ENCODE measurements around the gene CPPED1.

Gene CPPED1

DNA sequence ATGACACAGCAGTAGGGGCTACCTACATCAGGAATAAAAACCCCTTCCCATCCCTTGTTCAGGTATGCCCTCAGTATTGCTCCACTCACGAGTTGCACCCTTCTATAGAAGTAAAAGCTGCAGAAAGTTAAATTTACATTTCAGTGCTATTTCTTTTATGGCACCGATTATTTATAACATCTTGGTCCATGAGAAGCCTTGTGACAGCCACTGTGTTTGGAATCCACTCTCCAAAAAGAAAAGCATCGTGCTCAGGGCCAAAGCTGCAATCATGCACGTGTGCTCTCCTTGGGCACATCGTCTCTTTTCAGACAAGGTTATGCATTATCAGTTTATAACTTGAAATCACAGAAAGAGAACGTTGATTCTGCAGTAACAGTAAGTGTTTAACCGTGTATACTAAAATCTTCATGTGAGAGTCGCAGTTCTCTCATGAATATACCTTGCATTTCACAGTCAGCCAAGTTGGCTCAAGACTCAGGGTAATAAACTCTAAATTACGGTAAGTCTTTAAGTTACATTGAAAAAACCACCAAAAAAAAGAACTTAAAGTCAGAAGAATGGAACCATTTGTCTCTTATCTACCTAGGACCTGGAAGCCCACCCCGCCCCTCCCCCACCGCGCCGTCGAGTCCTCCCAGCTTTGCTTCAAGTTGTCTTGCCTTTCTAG is 189.6 kb downstream of the CPPED1 start:
- H3K4me3 ChIP-seq (ENCODE audit: low read depth, low read length), result no peak overlapping the region
- TF ChIP-seq, protein P1, sequence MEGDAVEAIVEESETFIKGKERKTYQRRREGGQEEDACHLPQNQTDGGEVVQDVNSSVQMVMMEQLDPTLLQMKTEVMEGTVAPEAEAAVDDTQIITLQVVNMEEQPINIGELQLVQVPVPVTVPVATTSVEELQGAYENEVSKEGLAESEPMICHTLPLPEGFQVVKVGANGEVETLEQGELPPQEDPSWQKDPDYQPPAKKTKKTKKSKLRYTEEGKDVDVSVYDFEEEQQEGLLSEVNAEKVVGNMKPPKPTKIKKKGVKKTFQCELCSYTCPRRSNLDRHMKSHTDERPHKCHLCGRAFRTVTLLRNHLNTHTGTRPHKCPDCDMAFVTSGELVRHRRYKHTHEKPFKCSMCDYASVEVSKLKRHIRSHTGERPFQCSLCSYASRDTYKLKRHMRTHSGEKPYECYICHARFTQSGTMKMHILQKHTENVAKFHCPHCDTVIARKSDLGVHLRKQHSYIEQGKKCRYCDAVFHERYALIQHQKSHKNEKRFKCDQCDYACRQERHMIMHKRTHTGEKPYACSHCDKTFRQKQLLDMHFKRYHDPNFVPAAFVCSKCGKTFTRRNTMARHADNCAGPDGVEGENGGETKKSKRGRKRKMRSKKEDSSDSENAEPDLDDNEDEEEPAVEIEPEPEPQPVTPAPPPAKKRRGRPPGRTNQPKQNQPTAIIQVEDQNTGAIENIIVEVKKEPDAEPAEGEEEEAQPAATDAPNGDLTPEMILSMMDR (IDR thresholded peaks at IDR 0.05; ENCODE audit: control insufficient read depth, extremely low read depth, insufficient read depth), result no peak
- no peak for DNase-seq (ENCODE audit: low read depth)

DNA sequence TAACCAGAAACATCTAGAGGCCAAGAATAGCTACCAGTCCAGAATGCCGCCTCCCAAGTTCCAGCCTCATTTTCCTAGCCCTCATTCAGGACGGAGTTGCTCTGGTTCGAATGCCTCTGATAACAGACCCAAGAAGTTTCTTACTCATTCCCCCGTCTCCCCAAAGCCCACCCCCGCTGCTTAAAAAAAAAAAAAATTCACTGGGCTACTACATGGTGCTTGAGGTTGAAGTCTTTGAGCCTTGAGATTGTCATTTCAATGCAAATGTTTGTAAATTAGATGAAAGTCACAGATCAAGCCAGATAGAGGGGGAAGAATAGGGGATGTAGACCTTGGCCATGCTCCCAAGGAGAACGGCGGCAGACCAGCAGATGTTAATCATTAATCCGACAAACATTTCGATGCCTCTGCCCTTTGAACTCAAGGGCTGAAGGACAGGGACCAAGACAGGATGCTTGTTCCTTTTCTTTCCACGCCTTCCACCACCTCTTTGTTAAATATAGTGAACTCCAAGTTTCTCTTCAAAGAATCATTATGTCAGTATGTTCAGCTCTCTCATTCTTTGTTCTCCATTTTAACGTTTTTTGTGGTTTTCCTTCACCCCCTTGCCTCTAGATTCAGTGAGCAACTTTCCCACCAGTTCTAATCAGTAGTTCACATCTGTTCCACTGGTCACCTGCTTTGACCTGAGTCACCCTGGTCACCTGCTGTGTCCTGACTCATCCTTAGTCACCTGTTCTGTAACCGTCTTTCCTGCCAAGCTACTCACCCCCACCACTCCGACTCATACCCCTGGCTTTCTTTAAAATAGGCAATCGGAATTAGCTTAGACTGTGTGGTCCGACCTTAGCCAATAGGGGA is 190.3 kb downstream of the CPPED1 start:
- DNase-seq (ENCODE audit: low read depth), result peak; percentile 35
- no peak overlapping the region for H3K4me3 ChIP-seq (ENCODE audit: low read depth, low read length)
- TF ChIP-seq, protein P1 (IDR thresholded peaks at IDR 0.05; ENCODE audit: control insufficient read depth, extremely low read depth, insufficient read depth), result no peak

DNA sequence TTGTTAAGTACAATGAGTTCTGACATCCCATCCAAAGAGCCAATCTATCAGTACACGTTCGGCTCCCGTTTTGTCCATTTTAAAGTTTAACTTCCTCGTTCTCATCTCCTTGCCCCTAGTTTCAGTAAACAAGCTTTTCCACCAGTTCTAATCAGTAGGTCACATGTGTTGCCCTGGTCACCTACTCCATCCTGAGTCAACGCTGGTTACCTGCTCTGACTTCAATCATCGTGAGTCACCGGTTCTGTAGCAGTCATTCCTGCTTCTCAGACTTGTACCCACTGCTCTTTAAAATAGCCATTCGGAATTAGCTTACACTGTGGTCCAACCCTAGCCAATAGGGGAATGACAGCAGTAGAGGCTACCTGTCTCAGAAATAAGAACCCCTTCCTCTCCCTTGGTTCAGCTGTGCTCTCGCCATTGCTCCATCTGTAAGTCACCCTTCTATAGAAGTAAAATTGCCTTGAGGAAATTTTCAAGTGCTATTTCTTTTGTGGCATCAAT is 191.0 kb downstream of the CPPED1 start:
- no peak overlapping the region for H3K4me3 ChIP-seq (ENCODE audit: low read depth, low read length)
- no peak for DNase-seq (ENCODE audit: low read depth)
- TF ChIP-seq, protein P1 (IDR thresholded peaks at IDR 0.05; ENCODE audit: control insufficient read depth, extremely low read depth, insufficient read depth), result no peak

DNA sequence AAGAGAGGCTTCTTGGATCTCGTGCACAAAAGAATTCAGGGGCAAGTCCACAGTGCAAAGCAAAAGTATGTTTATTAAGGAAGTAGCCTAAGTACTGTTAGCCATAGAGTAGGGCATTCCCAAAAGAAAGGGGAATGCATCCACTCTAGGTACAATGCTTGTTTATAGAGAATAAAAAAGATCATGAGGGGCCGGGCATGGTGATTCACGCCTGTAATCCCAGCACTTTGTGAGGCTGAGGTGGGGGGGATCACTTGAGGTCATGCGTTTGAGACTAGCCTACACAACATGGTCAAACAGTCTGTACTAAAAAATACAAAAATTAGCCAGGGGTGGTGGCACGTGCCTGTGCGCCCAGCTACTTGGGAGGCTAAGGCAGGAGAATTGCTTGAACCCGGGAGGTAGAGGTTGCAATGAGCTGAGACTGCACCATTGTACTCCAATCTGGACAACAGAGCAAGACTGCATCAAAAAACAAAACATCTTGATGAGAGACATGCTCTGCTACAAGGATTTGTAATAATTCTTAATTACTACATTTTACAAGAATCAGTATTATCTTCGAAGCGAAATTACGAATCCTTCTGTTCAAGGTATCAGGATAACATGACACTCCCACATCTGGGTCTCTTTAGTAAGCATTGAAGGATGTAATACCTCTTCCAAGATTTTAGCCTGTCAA is 191.6 kb downstream of the CPPED1 start:
- DNase-seq (ENCODE audit: low read depth), result no peak
- TF ChIP-seq, protein P1 (IDR thresholded peaks at IDR 0.05; ENCODE audit: control insufficient read depth, extremely low read depth, insufficient read depth), result no peak
- no peak overlapping the region for H3K4me3 ChIP-seq (ENCODE audit: low read depth, low read length)

DNA sequence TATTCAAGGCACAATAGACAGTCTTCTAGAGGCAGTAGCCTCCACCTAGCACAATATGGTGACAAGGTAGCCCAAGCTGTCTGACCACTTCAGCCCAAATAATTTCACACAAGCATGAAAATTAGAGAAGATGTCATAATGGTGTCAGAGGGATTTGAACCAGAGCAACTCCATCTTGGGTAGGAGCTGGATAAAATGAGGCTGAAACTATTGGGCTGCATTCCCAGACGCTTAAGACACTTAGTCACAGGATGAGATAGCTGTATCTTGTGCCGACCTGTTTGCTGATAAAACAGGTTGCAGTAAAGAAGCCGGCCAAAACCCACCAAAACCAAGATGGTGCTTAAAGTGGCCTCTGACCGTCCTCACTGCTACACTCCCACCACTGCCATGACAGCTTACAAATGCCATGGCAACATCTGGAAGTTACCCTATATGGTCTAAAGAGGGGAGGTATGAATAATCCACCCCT is 192.6 kb downstream of the CPPED1 start:
- TF ChIP-seq, protein P1 (IDR thresholded peaks at IDR 0.05; ENCODE audit: control insufficient read depth, extremely low read depth, insufficient read depth), result no peak
- H3K4me3 ChIP-seq (ENCODE audit: low read depth, low read length), result no peak overlapping the region
- no peak for DNase-seq (ENCODE audit: low read depth)

DNA sequence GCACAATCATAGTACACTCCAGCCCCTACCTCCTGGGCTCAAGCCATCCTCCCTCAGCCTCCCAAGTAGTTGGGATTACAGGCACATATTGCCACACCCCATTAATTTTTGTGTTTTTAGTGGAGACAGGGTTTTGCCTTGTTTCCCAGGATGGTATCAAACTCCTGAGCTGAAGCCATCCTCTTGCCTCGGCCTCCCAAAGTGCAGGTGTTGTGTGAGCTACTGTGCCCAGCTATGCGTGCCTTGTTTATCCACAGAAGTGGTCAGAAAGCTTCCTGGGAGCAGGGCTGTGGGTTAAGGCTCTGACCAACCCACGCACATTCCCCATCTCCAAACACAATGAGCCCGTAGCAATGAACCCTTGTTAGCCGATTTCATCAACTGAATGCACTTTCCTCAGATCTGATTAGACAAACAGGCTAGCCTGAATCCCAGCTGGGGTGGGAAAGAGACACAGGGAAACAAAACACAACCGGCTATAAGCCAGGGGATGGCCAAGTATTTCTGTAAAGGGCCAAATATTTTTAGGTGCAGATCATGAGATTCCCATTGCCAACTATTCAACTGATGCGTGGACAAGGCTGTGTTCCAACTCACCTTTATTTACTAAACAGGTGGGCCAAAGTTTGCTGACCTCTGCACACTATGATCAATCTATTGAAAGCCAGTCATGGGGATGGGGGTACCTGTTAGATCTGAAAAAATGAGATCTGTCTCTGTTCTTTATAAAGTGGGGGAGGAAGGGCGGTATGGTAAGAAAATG is 193.6 kb downstream of the CPPED1 start:
- TF ChIP-seq, protein P1 (IDR thresholded peaks at IDR 0.05; ENCODE audit: control insufficient read depth, extremely low read depth, insufficient read depth), result no peak

More for the DNA sequence above, 193.6 kb downstream of the CPPED1 start:
- no peak for DNase-seq (ENCODE audit: low read depth)
- H3K4me3 ChIP-seq (ENCODE audit: low read depth, low read length), result no peak overlapping the region
